ENCODE results near the gene UGT2B15.
"Not testable (repeated sequence)": the region's sequence is repeated elsewhere in the genome, so short reads cannot be mapped to it uniquely, and the experiment has no call there.

Gene UGT2B15

DNA sequence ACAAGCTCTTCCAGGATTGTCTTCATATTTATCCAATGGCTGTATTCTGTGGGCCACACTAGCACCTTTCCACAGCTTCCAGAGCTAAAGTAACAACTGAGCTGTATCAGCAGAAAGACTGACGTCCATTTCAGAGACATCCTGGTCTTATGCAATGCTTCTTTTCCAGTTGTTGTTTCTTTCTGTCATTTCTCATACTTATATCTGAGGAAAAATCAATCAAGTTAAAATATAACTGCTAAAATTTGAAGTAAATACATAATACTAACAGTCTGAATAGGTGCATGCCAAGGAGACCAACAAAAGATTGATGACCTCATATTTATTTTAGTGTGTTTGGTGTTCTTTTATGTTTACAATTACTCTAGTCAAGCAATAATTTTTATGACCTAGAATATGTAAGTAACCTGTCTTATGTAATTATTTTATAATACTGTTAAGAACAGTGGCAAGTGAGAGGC is at the start of gene UGT2B15:
UGT2B15 (minus strand) TSS at position 174 of the 461 bp plus-strand sequence; CDS start at position 140, 34 bp downstream.
- not testable (repeated sequence) for DNase-seq

DNA sequence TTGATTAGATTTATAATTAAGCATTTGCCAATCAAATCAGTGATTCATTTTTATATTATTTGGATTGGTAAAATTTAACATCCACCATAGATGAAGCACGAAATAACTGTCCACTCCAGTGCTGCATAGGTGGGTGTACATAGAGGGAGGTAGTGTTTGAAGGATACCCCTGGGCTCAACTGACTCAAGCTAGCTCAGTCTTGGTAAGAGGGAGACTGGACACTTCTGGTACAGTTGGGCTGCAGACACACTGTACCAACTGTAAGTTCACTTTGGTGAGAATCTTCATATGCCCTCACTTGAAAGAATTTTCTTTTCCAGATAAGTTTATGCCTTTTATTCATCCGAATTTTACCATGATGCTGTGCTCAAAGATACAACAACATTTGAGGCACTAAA is 48.6 kb upstream of the UGT2B15 start:
- DNase-seq, result no peak

DNA sequence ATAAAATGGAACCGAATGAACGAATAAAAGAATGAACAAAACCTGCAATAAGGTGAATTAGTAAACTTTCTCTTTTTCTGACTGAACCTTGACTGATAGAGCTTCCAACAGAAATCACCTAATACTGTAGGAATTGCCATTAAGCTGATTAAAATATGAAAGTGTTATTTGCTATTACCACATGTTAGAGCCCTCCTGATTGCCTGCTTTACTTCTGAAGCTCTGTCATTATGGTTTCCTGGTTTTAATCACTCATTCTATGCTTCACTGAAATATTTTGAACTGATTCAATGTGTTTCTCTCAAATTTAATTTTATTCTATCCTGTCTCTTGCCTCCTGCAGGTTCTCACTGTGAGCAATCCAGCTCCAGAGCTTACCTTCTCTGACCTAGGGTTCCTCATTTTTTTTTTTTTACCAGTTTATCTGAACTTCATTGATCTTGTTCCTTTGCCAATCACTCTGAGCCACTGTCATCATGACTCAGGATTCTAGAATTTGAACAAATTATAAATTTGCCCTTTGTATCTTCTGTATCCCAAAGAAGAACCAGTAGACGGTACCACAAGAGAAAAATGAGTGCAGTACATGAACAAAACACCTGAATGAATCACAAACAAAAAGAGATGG is 48.1 kb upstream of the UGT2B15 start:
- no peak for DNase-seq

DNA sequence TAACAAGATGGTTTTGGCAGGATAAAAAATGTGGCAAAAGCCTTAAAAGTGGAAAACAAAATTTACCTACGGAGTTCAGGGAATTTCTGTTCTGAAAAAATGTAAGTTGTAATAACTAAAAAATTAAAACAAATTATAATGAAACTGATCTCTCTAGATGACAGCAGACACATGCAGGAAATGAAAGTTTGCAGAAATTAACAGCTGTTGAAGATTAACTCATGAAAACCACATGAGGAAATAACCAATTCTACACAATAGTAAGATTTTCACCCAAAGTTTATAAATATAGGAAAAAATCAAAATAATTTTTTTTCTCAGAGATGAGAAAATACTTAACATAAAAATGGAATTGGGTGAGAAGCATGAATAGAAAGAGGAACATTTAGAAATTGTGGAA is 47.5 kb upstream of the UGT2B15 start:
- no peak for DNase-seq

DNA sequence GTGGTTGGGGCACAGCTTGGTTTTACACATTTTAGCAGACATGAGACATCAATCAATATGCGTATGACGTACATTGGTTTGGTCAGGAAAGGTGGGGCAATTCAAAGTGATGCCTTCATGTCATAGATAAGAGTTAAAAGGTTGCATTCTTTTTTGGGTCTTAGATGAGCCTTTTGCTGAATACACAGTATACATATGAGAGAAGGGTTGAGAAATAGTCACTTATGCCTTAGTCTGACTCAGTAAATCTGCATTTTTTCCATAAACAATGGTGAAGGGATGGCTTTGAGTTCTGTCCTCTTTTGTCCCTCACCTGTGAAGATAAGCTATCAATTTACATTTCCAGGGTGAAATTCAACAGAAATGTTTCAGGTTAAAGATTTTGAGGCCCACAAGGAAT is 43.9 kb upstream of the UGT2B15 start:
- no peak for DNase-seq

DNA sequence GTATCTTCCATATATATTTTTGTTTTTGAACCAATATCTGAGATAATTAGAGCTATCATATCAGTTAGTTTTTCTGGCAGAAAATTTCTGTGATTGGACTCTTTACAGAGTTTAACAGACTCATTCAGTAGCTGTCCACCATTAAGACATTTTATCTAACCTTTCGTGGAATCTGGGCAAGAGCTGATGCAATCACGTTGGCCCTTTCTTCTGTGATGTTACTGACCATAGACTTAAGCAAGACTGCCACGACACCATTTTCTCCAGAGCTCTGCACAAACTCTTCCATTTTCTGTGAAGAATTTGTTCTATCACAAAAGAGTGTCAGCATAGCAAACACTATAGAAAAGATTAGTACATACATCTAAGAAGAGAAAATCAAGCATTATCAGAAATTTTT is 41.8 kb upstream of the UGT2B15 start:
- no peak for DNase-seq

DNA sequence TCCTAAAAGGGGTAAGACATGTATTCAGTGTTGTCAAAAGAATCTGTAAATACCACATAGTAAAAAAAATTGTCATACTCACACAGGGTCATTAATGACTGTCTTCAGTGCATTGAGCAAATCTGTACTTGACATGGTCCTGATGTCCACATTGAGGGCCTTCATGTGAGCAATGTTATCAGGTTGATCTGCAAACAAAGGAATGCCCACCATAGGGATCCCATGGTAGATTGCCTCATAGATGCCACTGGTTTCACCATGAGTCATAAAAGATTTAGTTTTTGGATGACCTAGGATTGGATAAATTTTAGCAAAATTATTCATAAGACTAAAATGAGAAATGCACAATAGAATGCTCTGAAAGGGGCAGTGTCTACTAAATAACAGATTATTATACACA is 38.1 kb upstream of the UGT2B15 start:
- DNase-seq, result no peak

DNA sequence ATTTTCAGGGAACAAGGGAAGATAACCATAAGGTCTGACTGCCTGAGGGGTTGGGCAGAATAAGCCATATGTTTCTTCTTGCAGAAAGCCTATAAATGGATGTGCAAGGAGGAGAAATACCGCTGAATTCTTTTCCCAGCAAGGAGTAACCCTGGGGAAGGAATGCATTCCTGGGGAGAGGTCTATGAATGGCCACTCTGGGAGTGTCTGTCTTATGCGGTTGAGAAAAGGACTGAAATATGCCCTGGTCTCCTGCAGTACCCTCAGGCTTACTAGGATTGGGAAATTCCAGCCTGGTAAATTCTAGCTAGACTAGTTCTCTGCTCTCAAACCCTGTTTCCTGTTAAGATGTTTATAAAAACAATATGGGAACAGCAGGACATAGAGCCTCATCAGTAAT is 32.7 kb upstream of the UGT2B15 start:
- DNase-seq, result not testable (repeated sequence)

DNA sequence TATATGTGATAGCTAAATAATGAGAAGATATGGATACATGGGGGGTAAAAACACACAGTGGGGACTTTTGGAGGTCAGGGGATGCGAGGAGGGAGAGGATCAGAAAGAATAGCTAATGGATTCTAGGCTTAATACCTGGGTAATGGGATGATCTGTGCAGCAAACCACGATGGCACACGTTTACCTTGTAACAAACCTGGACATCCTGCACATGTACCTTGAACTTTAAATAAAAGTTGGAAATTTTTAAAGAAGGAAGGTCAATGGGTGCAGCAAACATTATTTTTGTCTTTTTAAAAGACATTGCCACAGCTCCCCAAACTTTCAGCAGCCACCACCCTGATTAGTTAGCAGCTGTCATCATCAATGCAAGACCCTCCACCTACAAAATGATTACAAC is 29.7 kb upstream of the UGT2B15 start:
- DNase-seq, result no peak

DNA sequence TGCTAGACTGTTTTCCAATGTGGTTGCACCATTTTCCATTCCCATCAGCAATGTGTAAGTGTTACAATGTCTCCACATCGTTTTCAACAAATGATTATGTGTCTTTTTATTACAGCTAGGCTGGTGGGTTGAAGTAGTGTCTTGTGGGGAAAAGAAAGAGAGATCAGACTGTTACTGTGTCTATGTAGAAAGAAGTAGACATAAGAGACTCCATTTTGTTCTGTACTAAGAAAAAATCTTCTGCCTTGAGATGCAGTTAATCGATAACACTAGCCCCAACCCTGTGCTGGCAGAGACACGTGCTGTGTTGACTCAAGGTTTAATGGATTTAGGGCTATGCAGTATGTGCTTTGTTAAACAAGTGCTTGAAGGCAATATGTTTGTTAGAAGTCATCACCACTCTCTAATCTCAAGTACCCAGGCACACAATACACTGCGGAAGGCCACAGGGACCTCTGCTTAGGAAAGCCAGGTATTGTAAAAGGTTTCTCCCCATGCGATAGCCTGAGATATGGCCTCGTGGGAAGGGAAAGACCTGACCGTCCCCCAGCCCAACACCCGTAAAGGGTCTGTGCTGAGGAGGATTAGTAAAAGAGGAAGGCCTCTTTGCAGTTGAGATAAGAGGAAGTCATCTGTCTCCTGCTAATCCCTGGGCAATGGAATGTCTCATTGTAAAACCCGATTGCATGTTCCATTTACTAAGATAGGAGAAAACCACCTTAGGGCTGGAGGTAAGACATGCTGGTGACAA is 23.0 kb upstream of the UGT2B15 start:
- DNase-seq, result no peak

DNA sequence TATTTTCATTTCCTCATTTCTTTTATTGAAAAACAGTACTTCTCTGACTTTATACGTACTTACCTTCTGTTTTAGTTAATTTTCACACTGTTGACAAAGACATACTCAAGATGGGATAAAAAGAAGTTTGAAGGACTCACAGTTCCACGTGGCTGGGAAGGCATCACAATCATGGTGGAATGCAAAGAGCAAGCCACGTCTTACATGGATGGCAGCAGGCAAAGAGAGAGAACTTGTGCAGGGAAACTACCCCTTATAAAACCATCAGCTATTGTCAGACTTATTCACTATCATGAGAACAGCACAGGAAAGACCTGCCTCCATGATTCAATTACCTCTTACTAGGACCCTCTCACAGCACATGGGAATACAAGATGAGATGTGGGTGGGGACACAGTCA is 20.7 kb upstream of the UGT2B15 start:
- DNase-seq, result no peak

DNA sequence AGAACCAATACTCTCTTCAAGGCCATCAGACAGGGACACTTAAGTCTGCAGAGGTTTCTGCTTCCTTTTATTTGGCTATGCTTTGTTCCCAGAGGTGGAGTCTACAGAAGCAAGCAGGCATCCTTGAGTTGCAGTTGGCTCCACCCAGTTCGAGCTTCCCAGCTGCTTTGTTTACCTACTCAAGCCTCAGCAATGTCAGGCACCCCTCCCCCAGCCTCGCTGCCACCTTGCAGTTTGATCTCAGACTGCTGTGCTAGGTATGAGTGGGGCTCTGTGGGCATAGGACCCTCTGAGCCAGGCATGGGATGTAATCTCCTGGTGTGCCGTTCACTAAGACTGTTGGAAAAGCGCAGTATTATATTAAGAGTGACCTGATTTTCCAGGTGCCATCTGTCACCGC is 12.6 kb upstream of the UGT2B15 start:
- no peak for DNase-seq

DNA sequence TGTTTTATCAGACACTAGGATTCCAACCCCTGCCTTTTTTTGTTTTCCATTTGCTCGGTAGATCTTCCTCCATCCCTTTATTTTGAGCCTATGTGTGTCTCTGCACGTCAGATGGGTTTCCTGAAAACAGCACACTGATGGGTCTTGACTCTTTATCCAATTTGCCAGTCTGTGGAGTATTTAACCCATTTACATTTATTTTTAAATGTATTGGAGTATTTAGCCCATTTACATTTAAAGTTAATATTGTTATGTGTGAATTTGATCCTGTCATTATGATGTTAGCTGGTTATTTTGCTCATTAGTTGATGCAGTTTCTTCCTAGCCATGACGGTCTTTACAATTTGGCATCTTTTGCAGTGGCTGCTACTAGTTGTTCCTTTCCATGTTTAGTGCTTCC is 10.8 kb upstream of the UGT2B15 start:
- DNase-seq, result not testable (repeated sequence)

DNA sequence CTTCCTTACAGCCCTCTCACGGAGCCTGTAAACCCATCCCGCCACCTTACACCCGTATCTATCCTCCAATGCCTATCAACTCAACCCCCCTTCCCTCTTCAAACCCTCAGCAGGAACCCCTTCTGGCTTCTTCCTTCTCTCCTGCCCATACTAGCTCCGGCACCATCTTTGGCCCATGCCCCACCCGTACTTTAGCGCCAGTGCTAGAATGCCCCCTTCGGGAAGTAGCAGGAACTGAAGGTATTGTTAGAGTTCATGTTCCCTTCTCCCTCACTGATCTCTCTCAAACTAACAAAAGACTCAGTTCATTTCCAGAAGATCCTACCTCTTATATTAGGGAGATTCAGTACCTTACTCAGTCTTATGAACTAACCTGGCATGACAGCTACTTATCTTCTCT is 2.7 kb upstream of the UGT2B15 start:
- no peak for DNase-seq

DNA sequence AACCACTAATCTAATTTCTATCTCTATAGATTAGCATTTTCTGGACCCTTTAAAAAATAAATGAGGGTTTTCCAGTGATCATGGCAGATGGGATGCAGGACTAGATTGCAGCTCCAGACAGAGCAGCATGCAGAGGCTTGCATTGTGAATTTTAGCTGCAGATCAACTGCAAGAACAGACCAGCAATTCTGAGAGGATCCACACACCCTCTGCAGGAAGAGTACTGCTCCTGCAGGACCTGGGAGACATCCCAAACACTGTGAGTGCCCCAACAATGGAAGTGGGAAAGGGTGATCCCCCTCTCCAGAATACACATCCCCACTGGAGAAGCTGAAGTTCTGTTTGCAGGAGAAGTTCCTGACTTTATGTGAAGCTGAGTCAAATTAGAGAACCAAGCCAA is 765 bp upstream of the UGT2B15 start:
- DNase-seq, result not testable (repeated sequence)

DNA sequence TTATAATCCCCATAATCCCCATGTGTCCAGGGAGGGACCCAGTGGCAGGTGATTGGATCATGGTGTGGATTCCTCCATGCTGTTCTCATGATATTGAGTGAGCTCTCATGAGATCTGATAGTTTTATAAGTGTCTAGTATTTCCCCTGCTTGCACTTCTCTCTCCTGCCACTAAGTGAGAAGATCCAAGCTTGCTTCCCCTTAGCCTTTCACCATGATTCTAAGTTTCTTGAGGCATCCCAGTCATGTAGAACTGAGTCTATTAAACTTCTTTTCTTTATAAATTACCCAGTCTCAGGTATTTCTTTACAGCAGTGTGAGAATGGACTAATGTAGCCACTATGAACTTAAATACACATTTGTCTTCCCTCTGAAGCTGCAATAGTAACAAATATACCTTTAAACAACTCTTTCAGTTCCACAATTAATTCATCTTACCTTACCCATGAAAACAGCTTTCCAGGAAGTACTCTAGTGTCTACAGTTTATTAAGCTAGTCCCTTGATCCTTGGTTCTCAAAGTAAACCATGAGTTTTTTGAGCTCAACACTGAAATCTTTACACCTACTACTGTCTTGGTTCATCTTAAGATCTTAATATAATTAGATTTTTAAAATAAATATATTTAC is 1.8 kb downstream of the UGT2B15 start:
- DNase-seq, result not testable (repeated sequence)

DNA sequence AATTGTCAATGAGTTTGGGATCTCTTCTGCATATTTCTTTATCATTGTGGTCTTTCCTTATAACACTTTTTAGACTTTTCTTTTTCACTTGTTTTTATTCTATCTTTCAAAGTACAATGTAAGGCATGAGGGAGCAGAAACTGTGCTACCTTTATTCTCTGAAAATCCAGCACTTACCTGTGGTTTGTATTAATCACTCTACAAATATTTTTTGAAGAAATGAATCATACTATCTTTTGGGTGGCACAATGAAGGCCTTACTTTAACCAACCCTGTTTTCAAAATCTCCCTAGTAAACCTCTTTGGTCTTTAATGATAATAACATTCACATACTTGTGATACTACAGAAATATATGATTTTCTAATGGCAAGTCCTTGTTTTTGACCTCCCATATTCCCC is 2.9 kb downstream of the UGT2B15 start:
- not testable (repeated sequence) for DNase-seq

DNA sequence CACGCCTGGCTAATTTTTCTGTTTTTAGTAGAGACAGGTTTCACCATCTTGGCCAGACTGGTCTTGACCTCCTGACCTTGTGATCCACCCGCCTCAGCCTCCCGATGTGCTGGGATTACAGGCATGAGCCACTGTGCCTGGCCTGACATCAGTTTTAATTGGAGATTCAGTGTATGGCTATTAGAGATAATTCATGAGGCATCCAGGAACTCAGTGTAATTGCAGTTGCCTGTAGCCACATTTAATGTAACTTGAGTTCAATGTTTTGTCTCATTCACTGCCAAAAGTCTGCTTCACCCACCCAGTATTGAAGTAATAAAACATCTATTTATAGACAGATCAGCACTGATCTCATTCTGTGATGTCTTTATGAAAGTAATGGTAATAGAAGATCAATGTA is 5.7 kb downstream of the UGT2B15 start:
- not testable (repeated sequence) for DNase-seq

DNA sequence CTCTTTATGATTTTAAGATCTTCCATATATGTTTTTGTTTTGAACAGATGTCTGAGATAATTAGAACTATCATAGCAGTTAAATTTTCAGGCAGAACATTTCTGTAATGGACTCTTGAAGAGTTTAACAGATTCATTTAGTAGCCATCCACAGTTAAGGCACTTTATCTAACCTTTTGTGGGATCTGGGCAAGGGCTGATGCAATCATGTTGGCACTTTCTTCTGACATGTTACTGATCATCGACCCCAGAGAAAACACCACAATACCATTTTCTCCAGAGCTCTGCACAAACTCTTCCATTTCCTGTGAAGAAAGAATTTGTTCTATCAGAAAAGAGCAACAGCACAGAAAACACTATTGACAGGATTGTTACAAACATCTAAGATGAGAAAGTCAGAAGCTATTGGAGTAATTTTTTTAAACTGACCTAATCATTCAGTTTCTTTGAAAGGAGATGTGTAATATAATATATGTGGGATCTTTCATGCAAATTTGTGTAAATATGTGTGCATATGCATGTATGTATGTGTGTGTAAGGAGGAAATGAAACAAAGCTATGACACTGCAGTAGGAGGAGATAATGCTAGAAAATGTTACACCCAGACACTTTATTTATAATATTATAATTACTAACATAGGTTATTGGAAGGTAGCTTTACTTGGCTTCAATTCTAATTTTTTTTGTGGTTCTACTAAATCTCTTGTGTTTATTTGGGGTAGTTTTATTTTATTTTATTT is 7.4 kb downstream of the UGT2B15 start:
- not testable (repeated sequence) for DNase-seq

DNA sequence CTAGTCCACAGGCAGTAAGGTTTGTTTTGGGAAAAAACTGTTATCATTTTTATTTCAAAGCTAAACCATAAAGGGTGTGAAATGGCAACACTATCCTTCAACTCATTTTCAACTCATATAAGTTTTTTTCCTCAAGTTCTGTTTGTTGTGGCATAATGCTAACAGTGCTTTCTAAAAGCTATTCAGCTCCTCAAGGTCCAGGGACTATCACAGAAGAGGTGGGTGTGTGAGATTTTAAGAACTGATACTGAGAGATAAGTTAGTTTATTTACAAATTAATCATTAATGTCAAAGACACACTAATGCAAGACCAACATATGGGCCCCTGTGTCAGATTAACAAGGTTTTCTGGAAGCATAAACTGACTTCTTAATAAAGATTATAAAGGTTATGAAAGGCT is 11.8 kb downstream of the UGT2B15 start:
- DNase-seq, result no peak

DNA sequence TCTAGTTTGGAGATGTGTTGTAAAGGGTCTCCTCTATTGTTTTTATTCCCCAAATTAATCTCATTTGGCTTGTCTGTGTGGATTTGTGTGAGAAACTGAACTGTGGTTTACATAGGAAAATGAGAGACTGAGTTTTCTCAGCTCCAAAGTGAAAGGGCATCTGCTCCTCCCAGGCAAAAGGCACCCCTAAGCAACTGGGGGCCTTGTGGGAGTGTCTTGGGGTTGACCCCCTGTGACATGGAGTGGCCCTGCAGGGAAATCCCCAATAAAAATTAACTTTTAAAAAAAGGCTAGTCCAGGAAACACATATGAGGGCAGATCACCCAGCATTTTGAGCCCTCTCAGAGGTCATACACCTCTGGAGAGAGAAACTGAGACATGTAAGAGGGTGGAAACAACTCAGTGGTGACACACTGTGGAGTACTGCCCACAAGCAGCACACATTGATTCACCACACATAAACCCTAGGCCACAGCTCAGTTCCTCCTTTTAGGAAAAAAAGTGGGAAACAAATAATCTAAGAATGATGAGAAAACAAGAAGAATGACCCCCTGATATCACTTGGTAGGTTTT is 13.3 kb downstream of the UGT2B15 start:
- not testable (repeated sequence) for DNase-seq

DNA sequence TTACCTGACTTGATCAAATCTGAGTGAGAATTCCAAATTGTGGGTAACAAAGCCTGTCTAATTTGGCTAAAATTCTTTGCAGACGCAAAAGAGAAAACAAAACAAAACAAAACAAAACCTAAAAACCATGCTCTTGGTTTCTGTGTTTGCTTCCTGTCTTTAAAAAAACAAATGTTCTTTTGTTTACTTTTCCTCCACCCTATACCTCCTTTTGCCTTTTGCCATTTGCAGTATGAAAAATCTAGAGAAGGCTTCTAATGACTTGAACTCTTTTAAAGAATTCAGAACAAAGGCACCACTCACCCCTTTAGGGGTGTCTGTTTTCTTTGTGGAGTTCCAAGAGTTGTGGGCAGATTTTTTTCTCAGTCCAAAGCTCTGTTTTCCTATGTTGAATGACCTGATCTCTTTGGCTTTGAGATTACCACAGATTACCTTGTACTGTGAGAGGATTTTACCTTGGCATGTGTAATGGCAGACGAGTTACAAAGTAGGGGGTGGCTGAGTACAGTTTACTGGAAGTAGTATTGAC is 13.9 kb downstream of the UGT2B15 start:
- not testable (repeated sequence) for DNase-seq

Data from SHP77 treated with DMSO at 0.1 percent for 48 hours (cell line).